Measurements from ENCODE around the gene FIGNL2.

FIGNL2 gene

DNA sequence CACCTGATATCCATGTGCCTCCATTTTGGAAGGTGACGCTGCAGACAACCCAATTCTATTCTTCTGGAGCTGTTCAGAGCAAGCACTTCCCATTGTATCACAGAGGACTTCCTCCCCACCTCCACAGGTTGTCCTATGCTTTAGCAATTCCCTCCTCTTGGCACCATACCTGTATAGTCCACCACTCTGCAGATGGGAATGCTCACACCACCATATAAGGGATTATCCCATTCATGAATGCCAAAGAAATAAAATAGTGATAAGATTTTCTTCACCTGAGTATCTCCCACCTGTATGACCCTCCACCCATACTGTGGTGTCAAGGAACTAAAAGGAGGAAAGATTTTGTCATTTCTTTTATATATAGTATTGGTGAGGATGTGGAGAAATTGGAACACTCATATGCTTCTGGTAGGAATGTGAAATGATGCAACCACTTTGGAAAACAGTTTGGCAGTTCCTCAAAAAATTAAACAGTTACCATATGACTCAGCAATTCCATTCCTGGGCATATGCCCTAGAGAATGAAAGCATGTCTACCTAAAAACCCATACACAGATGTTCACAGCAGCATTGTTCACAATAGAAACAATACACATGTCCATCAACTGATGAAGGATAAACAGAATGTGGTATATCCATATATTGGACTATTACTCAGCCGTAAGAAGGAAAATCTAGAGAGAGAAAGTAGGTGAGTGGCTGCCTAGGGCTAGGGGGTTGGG lies 75.2 kb downstream of the FIGNL2 start:
- DNase-seq (ENCODE audit: low spot score) = no peak

DNA sequence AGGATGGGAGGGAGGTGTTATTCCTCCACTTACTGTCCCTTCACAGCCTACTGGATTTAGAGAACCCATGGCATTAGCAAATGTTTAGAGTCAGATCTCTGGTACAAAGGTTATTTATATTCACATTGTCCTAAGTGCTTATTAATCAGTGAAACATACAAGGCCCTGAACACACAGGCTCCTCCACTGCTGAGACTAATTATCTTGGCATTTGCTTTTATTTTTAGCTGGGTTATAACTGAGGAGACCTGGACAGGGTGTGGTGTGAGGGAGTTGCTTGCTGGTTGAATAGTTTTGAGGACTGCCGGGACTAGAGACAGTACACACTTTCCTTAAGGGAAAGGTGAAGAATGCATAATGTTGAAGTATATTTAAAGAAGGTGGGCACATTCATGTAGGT lies 77.5 kb downstream of the FIGNL2 start:
- DNase-seq (ENCODE audit: low spot score) = no peak
